Hippocampal formation (tissue), 2 donors: Measurements from ENCODE around the gene AQP5.

ENCODE experiments used
- DNase-seq, 2 donors: peaks; one replicate each; lab custom pipeline; 2025; lab: John Stamatoyannopoulos, UW

Gene AQP5

GRCh38 chr12:49961111-49961922 lies at the start of gene AQP5:
TSS of gene AQP5 (plus strand) at chr12:49961872. CDS start at chr12:49962018, 146 bp downstream.
- DNase-seq = no peak

DNA sequence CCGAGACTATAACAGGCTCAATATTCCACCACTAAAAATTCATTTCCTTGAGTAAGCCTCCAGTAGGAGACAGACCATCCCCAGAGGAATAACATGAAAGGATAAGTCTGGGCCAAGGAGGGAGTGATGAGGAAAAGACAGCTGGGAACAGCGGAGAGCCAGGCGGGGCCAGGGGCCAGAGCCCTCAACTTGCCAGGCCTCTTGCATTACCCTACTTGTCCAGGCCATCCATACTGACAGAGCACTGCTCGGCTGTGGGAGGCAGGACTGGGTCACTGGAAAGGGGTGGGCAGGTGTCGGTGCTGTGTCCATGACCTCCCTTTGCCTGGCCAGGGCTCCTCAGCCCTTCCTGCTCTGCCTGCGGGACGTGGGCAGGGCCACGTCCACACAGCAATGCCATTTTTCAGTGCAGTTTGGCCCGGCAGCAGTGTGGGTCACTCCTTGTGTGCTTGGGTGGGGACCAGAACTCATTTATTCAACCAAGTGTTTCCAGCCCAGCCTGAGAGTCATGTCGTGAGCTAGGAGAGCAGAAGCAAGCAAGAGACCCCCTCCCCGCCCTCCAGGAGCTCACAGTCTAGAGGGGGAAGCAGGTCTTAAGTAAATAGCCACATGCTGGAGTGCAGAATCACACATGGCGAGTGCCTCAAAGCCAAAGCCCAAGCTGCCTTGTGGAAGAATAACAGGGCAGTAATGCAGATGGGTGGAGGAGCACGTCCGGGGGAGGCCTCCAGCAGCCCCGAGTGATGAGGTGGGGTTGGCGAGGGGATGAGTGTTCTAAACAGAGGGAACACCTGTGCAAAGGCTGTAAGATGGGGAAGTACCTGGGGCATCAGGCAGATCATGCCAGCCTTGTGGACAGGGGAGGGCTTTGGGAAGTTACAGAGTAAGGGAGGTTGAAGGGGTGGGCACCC lies 49.1 kb upstream of the AQP5 start:
- DNase-seq = no peak

DNA sequence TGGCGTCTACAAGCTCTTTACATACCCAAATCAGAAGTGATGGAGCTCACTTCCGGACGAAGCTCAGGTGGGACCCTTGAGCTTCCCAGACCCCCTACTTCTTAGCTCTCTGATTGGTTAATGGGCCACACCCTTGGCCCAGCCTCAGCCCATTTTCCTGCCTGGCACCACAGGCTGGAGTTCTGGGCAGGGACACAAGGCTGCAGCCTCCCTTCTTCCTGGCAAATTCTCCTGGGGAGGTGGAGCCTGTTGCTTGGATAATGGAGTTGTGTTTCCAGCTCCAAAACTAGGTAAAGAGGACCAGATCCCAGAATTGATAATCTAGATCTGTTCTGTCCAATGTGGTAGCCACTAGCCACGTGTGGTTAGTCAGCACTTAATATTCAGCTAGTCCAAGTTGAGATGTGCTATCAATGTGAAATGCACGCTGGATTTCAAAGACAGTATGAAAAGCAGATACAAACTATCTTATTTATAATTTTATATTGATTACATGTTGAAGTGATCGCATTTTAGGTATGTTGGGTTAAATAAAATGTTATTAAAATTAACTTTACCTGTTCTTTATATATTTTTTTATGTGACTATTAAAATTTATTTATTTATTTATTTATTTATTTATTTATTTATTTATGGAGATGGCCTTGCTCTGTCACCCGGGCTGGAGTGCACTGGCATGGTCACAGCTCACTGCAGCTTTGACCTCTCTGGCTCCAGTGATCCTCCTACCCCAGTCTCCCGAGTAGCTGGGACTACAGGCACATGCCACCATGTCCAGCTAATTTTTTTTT lies 45.3 kb upstream of the AQP5 start:
- no peak for DNase-seq

DNA sequence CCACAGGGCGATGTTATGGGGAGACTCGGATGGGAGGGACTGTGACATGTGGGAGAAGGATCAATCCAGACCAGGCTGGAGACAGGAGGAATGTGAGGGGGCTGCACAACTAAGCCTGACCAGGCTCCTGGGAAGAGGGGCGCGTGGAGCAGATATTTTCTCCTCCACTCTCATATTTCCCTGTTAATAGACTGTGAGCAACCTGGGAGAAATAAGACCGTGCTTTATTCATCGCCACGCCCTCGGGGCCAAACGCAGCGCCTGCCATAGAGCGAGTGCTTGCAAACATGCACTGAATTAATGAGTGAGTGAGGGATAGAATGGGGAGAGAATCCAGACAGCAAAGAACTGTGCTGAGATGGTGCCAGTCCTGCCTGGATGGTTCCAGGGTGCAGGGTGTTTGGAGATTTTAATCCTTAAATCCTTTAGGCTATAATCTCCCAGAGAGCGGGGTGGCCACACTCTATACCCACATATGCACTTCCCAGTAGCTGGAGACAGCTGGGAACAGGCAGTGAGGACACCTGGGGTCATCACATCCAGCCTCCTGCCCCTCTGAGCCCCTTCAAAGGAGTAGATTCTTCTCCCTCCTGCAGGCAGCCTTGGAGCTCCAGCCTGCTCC lies 44.4 kb upstream of the AQP5 start:
- DNase-seq = no peak

DNA sequence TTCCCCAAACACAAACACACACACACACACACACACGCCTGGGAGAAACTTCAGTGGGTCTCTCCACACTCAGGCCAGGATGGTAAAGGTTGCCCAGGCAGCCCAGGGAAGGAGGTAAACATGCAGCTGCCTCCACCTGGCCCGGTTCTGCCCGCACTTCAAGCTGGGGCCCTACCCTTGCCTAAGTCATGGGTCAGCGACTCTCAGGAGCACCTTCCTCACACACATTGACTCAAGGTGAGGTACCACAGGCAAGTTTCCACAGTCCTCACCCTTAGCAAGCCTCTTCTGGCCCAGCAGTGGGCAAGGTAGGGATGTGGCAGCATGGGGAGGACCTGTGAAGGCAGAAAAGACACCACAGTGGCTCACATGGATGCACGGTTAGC lies 43.9 kb upstream of the AQP5 start:
- DNase-seq = no peak

DNA sequence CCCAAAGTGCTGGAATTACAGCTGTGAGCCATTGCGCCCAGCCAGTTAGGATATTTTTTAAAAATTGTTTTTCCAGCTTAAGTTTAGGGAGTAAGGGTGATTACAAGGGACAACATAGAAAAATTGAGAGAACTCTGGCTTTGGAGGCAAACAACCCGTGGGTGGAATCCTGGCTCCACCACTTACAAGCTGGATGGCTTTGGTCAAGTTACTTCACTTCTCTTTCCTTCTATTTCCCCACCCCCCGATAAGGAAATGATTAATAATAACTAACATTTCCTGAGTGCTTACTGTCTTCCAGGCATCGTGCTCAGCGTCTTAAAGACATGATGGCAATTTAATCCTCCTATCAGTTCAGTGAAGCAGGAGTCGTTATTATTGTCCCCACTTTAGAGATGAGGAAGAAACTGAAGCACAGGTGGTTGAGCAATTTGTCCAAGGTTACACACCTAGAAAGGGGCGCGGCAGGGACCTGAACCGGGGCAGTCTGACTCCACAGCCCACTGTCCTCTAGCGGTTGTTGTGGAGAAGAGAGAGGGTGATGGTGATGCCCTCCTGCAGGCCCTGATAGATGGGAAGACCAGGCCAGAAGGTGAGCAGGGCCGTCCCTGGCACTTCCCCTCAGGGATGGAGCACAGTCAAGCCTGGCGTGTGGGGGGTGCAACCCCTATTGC lies 41.3 kb upstream of the AQP5 start:
- no peak for DNase-seq

DNA sequence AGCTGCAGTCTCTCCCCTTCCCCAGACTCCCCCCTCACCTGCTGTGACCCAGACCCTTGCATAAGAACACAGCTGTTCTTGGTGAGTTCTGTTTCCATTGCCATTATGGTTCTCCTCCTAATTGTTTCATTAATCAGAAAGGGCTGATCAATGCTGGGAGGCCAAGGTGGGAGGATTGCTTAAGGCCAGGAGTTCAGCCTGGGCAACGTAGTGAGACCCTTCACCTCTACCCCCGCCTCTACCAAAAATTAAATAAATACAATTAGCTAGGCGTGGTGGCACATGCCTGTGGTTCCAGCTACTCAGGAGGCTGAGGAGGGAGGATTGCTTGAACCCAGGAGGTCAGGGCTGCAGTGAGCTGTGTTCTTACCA lies 40.8 kb upstream of the AQP5 start:
- no peak for DNase-seq

- no peak for DNase-seq
Observed at GRCh38 chr12:49921299-49921698, 40.4 kb upstream of the AQP5 start.

- DNase-seq = no peak
Observed at GRCh38 chr12:49921936-49922335, 39.7 kb upstream of the AQP5 start.

GRCh38 chr12:49922349-49923034 lies 39.2 kb upstream of the AQP5 start:
- DNase-seq = no peak

- no peak for DNase-seq
Observed at GRCh38 chr12:49923035-49923644, 38.5 kb upstream of the AQP5 start.

- no peak for DNase-seq
Observed at GRCh38 chr12:49923880-49924556, 37.7 kb upstream of the AQP5 start.

DNA sequence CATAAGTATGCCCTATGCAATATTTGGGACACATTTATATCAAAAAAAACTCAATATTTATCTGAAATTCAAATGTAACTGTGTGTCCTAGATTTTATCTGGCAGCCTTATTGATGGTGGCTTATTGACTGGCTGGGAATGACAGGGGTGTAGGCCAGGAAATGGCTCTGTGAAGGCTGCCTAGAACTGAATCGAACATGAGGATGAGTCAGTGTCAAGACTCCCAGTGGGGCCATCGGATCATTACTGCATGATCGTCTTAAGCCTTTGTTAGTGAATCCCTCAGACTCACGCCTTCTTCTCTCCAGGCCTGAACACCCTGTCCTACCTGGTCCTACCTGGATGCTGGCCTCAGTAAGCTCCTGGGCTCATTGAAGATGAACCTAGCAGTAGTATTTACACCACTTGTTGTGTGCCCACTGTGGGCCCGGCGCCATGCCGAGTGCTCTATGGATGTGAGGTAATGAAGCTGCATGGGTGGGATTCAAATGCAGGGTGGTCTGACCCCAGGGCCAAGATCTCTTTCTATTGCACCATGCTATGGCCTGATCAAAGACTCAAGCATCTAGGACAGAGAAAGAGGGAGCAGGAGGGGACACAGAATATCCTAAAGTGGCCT lies 36.9 kb upstream of the AQP5 start:
- no peak for DNase-seq

DNA sequence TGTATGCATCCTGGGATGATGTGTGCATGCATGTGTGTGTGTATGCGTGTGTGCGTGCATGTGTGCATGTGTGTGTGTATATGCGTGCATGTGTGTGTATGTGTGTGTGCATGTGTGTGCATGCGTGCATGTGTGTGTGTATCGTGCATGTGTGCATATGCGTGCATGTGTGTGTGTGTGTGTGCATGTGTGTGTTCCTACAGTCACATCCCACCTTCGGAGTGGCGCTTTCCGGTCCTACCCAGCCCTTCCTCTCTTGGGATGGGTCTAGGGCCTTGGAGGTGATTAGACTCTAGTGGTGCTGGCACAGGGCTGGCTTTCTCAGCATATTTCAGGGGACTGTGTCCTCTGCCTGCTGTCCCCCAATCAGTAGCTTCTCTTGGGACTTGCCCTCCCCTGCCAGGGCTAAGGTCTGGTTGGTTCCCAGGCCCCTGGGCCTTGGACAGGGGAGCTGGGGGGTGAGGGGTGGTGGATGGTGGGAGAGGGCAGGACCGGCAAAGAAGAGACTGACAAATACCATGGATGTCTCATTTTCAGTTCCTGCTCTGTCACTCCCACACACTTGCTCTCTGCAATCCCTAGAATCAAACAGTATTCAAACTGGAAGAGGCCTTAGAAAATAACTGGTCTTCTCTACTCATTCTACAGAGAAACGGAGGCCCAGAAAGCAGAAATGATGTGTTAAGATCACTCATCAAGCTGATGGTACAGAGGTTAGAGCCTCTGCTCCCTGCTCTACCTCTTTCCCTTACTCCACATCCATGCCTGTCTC lies 36.1 kb upstream of the AQP5 start:
- DNase-seq = no peak

DNA sequence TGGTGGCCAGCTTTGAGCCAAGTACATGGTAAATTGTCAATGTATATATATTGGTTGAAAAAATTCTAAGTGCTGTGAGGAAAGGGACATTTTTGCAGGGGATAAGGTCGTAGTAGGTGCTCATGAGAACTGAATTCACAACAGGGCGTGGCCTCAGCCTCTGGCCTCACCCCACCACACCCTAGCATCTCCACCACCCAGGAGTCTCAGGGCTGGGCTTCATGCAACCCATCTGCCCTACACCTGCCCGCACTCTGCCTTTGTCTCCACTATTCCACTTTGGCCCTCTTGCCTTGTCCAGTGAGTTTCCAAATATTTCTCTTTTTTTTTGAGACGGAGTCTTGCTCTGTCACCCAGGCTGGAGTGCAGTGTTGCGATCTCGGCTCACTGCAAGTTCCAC lies 33.2 kb upstream of the AQP5 start:
- no peak for DNase-seq

DNA sequence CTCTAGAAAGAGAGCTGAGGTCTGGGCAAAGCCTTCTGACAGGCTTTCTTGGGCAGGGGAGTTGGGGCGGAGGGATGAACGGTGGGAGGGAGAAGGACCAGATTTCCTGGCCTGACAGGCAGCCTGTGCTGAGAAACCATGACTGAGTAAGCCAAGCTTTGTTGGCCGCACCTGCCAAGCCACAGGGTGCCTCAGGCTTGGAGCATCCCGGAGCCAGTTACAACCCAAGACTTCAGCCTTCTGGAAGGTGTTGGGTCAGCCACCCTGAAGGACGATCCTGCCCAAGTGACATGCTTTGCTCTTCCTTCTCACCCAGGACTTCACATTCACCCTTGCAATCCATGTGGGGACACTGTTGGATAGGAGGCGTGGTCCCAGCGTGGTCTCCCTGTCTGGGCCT lies 32.1 kb upstream of the AQP5 start:
- no peak for DNase-seq

DNA sequence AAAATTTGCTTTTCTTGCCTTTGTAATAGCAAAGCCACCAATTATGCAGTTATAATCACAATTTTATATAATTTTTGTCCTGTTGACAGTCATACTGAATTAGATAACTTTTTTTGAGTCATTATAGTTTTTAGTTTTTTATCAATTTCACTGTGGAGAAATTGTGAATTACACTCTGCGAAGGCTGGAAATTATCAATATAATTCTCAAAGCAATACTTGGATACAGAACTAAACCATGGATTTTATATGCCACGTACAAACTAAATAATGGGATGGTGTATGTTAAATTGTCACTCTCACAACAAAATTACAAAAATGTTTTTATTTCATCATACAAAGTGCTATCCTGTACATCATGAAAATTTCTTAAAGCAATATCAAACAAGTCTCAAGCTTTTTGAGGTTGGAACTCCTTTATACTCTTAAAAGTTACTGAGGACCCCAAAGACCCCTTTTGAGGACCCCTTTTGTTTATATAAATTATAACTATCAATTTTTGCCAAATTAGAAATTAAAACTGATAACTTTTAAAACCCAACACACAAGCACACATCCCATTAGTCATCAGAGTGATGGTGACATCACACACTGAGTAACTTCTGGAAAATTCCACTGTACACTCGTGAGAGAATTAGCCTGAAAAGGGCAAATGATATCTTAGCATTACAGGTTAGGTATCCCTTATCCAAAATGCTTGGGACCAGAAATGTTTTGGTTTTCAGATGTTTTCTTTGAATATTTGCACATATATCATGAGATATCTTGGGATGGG lies 31.0 kb upstream of the AQP5 start:
- DNase-seq = no peak

DNA sequence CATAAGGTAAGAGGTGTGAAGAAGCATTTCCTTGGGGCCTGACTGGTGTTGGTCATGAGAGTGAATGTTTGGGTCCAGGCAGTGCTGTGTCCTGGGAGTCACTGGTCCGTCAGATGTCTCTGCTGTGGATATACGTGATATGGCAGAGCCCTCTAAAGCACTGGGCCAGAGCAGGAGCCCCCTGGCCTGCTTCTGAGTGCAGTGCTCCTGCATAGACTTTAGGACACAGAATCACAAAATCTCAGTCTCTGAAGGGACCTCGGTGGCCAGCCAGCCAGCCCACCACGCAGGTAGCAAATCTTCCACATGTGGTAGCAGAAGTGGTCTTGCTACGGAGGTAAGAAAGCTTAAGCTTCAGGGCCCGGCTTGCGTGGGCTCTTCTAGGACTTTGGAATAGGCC lies 29.6 kb upstream of the AQP5 start:
- DNase-seq = no peak
